ENCODE results near the gene LANCL1.

The LANCL1 gene

GRCh38 chr2:210476194-210477128 is at the start of gene LANCL1:
Gene LANCL1 (minus strand): TSS chr2:210476759. CDS start chr2:210476396, 363 bp downstream.
- peak; percentile 75 for DNase-seq

- no peak for DNase-seq
Observed at GRCh38 chr2:210524533-210524932, 48.0 kb upstream of the LANCL1 start.

GRCh38 chr2:210523650-210524289 is 47.2 kb upstream of the LANCL1 start:
- DNase-seq: no peak

GRCh38 chr2:210522399-210522798 is 45.8 kb upstream of the LANCL1 start:
- DNase-seq: no peak

GRCh38 chr2:210519594-210519993 is 43.0 kb upstream of the LANCL1 start:
- DNase-seq: no peak

- DNase-seq: no peak
Observed at GRCh38 chr2:210517264-210517663, 40.7 kb upstream of the LANCL1 start.

GRCh38 chr2:210515911-210516310 is 39.4 kb upstream of the LANCL1 start:
- DNase-seq: no peak

- DNase-seq: no peak
Observed at GRCh38 chr2:210503725-210504191, 27.2 kb upstream of the LANCL1 start.

- DNase-seq: no peak
Observed at GRCh38 chr2:210503001-210503623, 26.6 kb upstream of the LANCL1 start.

GRCh38 chr2:210496512-210496911 is 20.0 kb upstream of the LANCL1 start:
- no peak for DNase-seq

- DNase-seq: no peak
Observed at GRCh38 chr2:210493528-210493927, 17.0 kb upstream of the LANCL1 start.

GRCh38 chr2:210481601-210482175 is 5.1 kb upstream of the LANCL1 start:
- no peak for DNase-seq

GRCh38 chr2:210480764-210481163 is 4.2 kb upstream of the LANCL1 start:
- DNase-seq: no peak

GRCh38 chr2:210480079-210480478 is 3.5 kb upstream of the LANCL1 start:
- DNase-seq: no peak

- DNase-seq: no peak
Observed at GRCh38 chr2:210478661-210479060, 2.1 kb upstream of the LANCL1 start.

GRCh38 chr2:210477496-210477895 is 937 bp upstream of the LANCL1 start:
- DNase-seq: no peak

- no peak for DNase-seq
Observed at GRCh38 chr2:210475706-210476105, 853 bp downstream of the LANCL1 start.

GRCh38 chr2:210474776-210475175 is 1.8 kb downstream of the LANCL1 start:
- DNase-seq: no peak

- no peak for DNase-seq
Observed at GRCh38 chr2:210461401-210461800, 15.2 kb downstream of the LANCL1 start.

- DNase-seq: no peak
Observed at GRCh38 chr2:210460322-210461227, 16.0 kb downstream of the LANCL1 start.

- no peak for DNase-seq
Observed at GRCh38 chr2:210459880-210460279, 16.7 kb downstream of the LANCL1 start.

- DNase-seq: no peak
Observed at GRCh38 chr2:210459407-210459806, 17.2 kb downstream of the LANCL1 start.
